Hepatocyte (in vitro differentiated cells): ENCODE data around the gene DCST2. TPM values are rescaled to one million over a fixed set of nuclear protein-coding genes. Genes with fewer than 3 reads are reported as not detected.

Experiments
- DNase-seq: peaks from one replicate; pipeline ENCODE4 v3.0.0-alpha.2; 2016; ENCODE audit warnings: low spot score
- H2AFZ ChIP-seq: fragments of 200-600 bp; sonication (generic); 2 replicates; pipeline ENCODE4 v1.6.0; 2016; ENCODE audit warnings: antibody characterized with exemption, mild to moderate bottlenecking
- H3K27ac ChIP-seq: fragments of 200-600 bp; sonication (generic); 2 replicates; pipeline ENCODE4 v1.5.1; 2016; ENCODE audit warnings: mild to moderate bottlenecking
- H3K27me3 ChIP-seq: fragments of 200-600 bp; sonication (generic); 2 replicates; pipeline ENCODE4 v1.6.1; 2016
- H3K36me3 ChIP-seq: fragments of 200-600 bp; sonication (generic); replicated peaks from 2 replicates; pipeline ENCODE4 v1.5.1; 2016; ENCODE audit warnings: low read depth; ENCODE audit not compliant: insufficient read depth
- H3K4me1 ChIP-seq: fragments of 200-600 bp; sonication (generic); 2 replicates; pipeline ENCODE4 v1.5.1; 2016; ENCODE audit warnings: mild to moderate bottlenecking, moderate library complexity; ENCODE audit not compliant: insufficient read depth
- H3K4me2 ChIP-seq: fragments of 200-600 bp; sonication (generic); 2 replicates; pipeline ENCODE4 v1.6.0; 2016
- H3K4me3 ChIP-seq: fragments of 200-600 bp; sonication (generic); 2 replicates; pipeline ENCODE4 v1.5.1; 2016; ENCODE audit warnings: mild to moderate bottlenecking
- H3K79me2 ChIP-seq: fragments of 200-600 bp; sonication (generic); 2 replicates; pipeline ENCODE4 v1.6.0; 2017; ENCODE audit warnings: mild to moderate bottlenecking
- H3K9me2 ChIP-seq: fragments of 200-600 bp; sonication (generic); replicated peaks from 2 replicates; pipeline ENCODE4 v1.6.0; 2017; ENCODE audit warnings: mild to moderate bottlenecking; ENCODE audit not compliant: insufficient read depth
- H3K9me3 ChIP-seq: fragments of 200-600 bp; sonication (generic); 2 replicates; pipeline ENCODE4 v1.5.1; 2016; ENCODE audit warnings: low read depth, mild to moderate bottlenecking
- H4K20me1 ChIP-seq: fragments of 200-600 bp; sonication (generic); 2 replicates; pipeline ENCODE4 v1.6.0; 2016; ENCODE audit warnings: mild to moderate bottlenecking; ENCODE audit not compliant: insufficient read depth, poor library complexity, severe bottlenecking
- CTCF ChIP-seq: fragments of 200-600 bp; sonication (generic); IDR thresholded peaks from 2 replicates; pipeline ENCODE4 v1.5.1; 2016; ENCODE audit warnings: antibody characterized with exemption, mild to moderate bottlenecking; ENCODE audit not compliant: poor library complexity
- EZH2 ChIP-seq: fragments of 200-600 bp; sonication (generic); IDR thresholded peaks from 2 replicates; pipeline ENCODE4 v1.6.1; 2016; ENCODE audit warnings: antibody characterized with exemption, mild to moderate bottlenecking, borderline replicate concordance
- EZH2phosphoT487 ChIP-seq: fragments of 200-600 bp; sonication (generic); IDR thresholded peaks from one replicate; pipeline ENCODE4 v1.6.1; 2018; ENCODE audit warnings: antibody characterized with exemption, mild to moderate bottlenecking, low read depth, moderate library complexity; ENCODE audit not compliant: unreplicated experiment, severe bottlenecking
- WGBS: methylation state at CpG from one replicate; pipeline ENCODE4 v1.1.6; 2016; ENCODE audit warnings: low lambda C conversion rate; ENCODE audit errors: missing lambda C conversion rate; 5-methylcytosine and 5-hydroxymethylcytosine counted together
- polyA plus RNA-seq: library from polyadenylated mRNA; unstranded; fragments of >200 nt; fragmentation: Nextera tagmentation; extraction: Ambion mirVana; gene quantifications from 2 replicates; pipeline ENCODE4 v1.2.1, GENCODE V29; 2016
- total RNA-seq: library from RNA; depleted of rRNA; stranded (reverse); fragments of >200 nt; gene quantifications from 2 replicates; pipeline ENCODE4 v1.2.3, GENCODE V29; 2014

The DCST2 gene
- total and polyA plus RNA-seq, 2 experiments from 2014 or later, result 0.47 to 1.6 TPM

GRCh38 chr1:155017946-155018316, 15.7 kb downstream of the DCST2 start:
- DNase-seq, result no peak
- WGBS, result 91% methylated on average over 6 of the region's 6 CpGs
- no peaks in the 10 kb centered on the region for H3K36me3 ChIP-seq
- H3K9me3 ChIP-seq, result no peaks in the 10 kb centered on the region
- no peaks in the 10 kb centered on the region for H3K27me3 ChIP-seq
- no peaks in the 10 kb centered on the region for H3K9me2 ChIP-seq
- no peak overlapping the region for H2AFZ ChIP-seq
- peak overlapping the region; percentile 96 for H3K27ac ChIP-seq
- TF ChIP-seq EZH2phosphoT487 (no peak), EZH2 (no peak), CTCF (no peak)
- H3K79me2 ChIP-seq, result peaks cover 5% of the 10 kb centered on the region
- H3K4me2 ChIP-seq, result peak overlapping the region; percentile 79
- H3K4me1 ChIP-seq, result peaks cover 14% of the 10 kb centered on the region
- no peaks in the 10 kb centered on the region for H4K20me1 ChIP-seq
- H3K4me3 ChIP-seq, result no peak overlapping the region

- H3K79me2 ChIP-seq, result peaks cover 7% of the 10 kb centered on the region
- H3K9me3 ChIP-seq, result no peaks in the 10 kb centered on the region
- peak overlapping the region; percentile 79 for H3K4me2 ChIP-seq
- peaks cover 14% of the 10 kb centered on the region for H3K4me1 ChIP-seq
- H2AFZ ChIP-seq, result no peak overlapping the region
- H3K36me3 ChIP-seq, result no peaks in the 10 kb centered on the region
- H4K20me1 ChIP-seq, result peaks cover 5% of the 10 kb centered on the region
- peak; percentile 96 for DNase-seq
- H3K27ac ChIP-seq, result peak overlapping the region; percentile 96
- no peaks in the 10 kb centered on the region for H3K27me3 ChIP-seq
- no peaks in the 10 kb centered on the region for H3K9me2 ChIP-seq
- TF ChIP-seq EZH2phosphoT487 (no peak), CTCF (peak; percentile 100), EZH2 (no peak)
- 7% methylated on average over 27 of the region's 49 CpGs for WGBS
- H3K4me3 ChIP-seq, result no peak overlapping the region
Measured at GRCh38 chr1:155017041-155017945, 16.3 kb downstream of the DCST2 start.

- Histone ChIP-seq H3K27me3 (no peaks in the 10 kb centered on the region), H3K4me1 (peaks cover 15% of the 10 kb centered on the region), H3K27ac (peak overlapping the region; percentile 96), H3K79me2 (peaks cover 12% of the 10 kb centered on the region), H3K9me3 (no peaks in the 10 kb centered on the region), H3K9me2 (no peaks in the 10 kb centered on the region), H3K4me3 (no peak overlapping the region), H3K4me2 (no peak overlapping the region), H3K36me3 (no peaks in the 10 kb centered on the region), H4K20me1 (peaks cover 6% of the 10 kb centered on the region), H2AFZ (no peak overlapping the region)
- no peak for TF ChIP-seq CTCF
- TF ChIP-seq EZH2phosphoT487, result no peak
- no peak for TF ChIP-seq EZH2
- WGBS, result 95% methylated on average over 24 of the region's 26 CpGs
- DNase-seq, result no peak
Measured at GRCh38 chr1:155016231-155016831, 17.2 kb downstream of the DCST2 start.
